Erythroblast (primary cell): Measurements from ENCODE around the gene HRH4.

ENCODE experiments used
- GATA1 ChIP-seq: IDR thresholded peaks from 2 replicates; pipeline ENCODE4 v1.6.1; 2011; ENCODE audit warnings: low read depth, mild to moderate bottlenecking, control low read depth, low read length, moderate library complexity
- POLR2A ChIP-seq: IDR thresholded peaks from 2 replicates; pipeline ENCODE4 v1.6.1; 2011; ENCODE audit warnings: mild to moderate bottlenecking, low read length

DNA sequence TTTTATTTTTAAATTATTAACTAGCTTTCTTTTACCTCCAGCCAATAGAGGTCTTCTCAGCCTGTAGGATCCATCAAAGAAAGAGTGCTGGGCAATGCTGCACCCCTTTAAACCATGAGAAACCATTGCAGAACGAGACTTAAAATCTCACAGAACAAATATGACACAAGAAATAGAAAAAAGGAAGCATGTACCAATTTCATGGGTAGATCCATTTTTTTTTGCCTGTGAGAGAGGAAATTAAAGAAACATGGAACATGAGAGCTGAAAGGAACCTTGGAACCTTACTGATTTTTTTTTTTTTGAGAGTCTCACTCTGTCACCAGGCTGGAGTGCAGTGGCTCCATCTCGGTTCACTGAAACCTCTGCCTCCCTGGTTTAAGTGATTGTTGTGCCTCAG is 14.0 kb downstream of the HRH4 start:
- TF ChIP-seq POLR2A: no peak
- TF ChIP-seq GATA1: no peak
